Panc1 (cell line): ENCODE data around the gene AMIGO3. TPM values are rescaled to one million over a fixed set of nuclear protein-coding genes. Genes with fewer than 3 reads are reported as not detected.

ENCODE experiments used
- ATAC-seq: fragments of 200-7000 bp; cut with Tn5 transposase; 2 replicates; pipeline ENCODE4 v1.9.1; 2020; ENCODE audit warnings: mild to moderate bottlenecking, moderate library complexity
- BruUV-seq: library from RNA; stranded (reverse); fragments of 400-500 nt; replicated peaks from 2 replicates; lab custom pipeline; 2021; lab: Mats Ljungman, UMichigan
- CTCF ChIA-PET: fragments of 300-600 bp; sonication (Branson Sonifier 250); formaldehyde crosslinking; loops from one replicate; lab custom pipeline; 2022; ENCODE audit warnings: antibody characterized with exemption; lab: Charles Lee
- POLR2A ChIA-PET: fragments of 300-600 bp; sonication (Branson Sonifier 250); formaldehyde crosslinking; loops from one replicate; lab custom pipeline; 2022; ENCODE audit warnings: antibody characterized with exemption; lab: Charles Lee
- DNase-seq: peaks from one replicate; pipeline ENCODE4 v3.0.0-alpha.2; 2010; ENCODE audit warnings: low read depth, low spot score
- H3K27ac ChIP-seq: 2 replicates; pipeline ENCODE4 v1.5.1; 2011; ENCODE audit warnings: mild to moderate bottlenecking, low read length, inconsistent platforms
- H3K27me3 ChIP-seq: fragments of 200-500 bp; sonication (Bioruptor generic); 2 replicates; pipeline ENCODE4 v1.6.0; 2014; ENCODE audit warnings: low read length, inconsistent platforms; ENCODE audit not compliant: control insufficient read depth, insufficient read depth
- H3K36me3 ChIP-seq: fragments of 200-500 bp; sonication (Bioruptor generic); 2 replicates; pipeline ENCODE4 v1.5.1; 2014; ENCODE audit warnings: inconsistent platforms, mild to moderate bottlenecking, low read length, moderate library complexity; ENCODE audit not compliant: control insufficient read depth, insufficient read depth
- H3K4me1 ChIP-seq: 2 replicates; pipeline ENCODE4 v1.5.1; 2011; ENCODE audit warnings: inconsistent platforms, mild to moderate bottlenecking, low read length, moderate library complexity; ENCODE audit not compliant: control insufficient read depth, insufficient read depth
- H3K4me3 ChIP-seq, 2 experiments: 2 replicates each; pipeline ENCODE4 v1.5.1; 2011 to 2012; ENCODE audit warnings: low read depth in 2 of 2, low read length in 2 of 2, mild to moderate bottlenecking in 2 of 2, inconsistent platforms in 1 of 2, moderate library complexity in 1 of 2
- H3K9me3 ChIP-seq: fragments of 200-500 bp; sonication (Bioruptor generic); 2 replicates; pipeline ENCODE4 v1.5.1; 2014; ENCODE audit warnings: low read depth, mild to moderate bottlenecking, inconsistent platforms, low read length, moderate library complexity; ENCODE audit not compliant: control insufficient read depth, insufficient read depth
- POLR2AphosphoS5 ChIP-seq: IDR thresholded peaks from 2 replicates; pipeline ENCODE4 v1.6.1; 2012; ENCODE audit warnings: mild to moderate bottlenecking, low read depth, low read length, moderate library complexity
- SIN3A ChIP-seq: IDR thresholded peaks from 2 replicates; pipeline ENCODE4 v1.6.1; 2012; ENCODE audit warnings: low read depth, mild to moderate bottlenecking, low read length, moderate library complexity, borderline replicate concordance; ENCODE audit not compliant: insufficient read depth
- TCF7L2 ChIP-seq: IDR thresholded peaks from 2 replicates; pipeline ENCODE4 v1.6.1; 2011; ENCODE audit warnings: mild to moderate bottlenecking, low read depth, low read length, inconsistent platforms
- in situ Hi-C: cut with HindIII; loops from 2 replicates; pipeline ENCODE4 v1.10.0; 2016; ENCODE audit warnings: low sequenced_read_pairs, low pct_unique_long_range_greater_than_20kb
- intact Hi-C: fragments of 100-400 bp; cut with micrococcal nuclease; formaldehyde crosslinking; loops from one replicate; pipeline ENCODE4 v1.10.0; 2022; ENCODE audit not compliant: unreplicated experiment
- total RNA-seq: library from RNA; stranded (reverse); gene quantifications from one replicate; pipeline ENCODE4 v1.2.1, GENCODE V29; 2021; ENCODE audit not compliant: unreplicated experiment
- TF ChIP-seq, protein P1 (sequence below), 2 experiments: IDR thresholded peaks; 2 replicates each; pipeline ENCODE4 v1.6.1; 2011 to 2012; ENCODE audit warnings: low read depth in 2 of 2, control low read depth in 1 of 2, low read length in 1 of 2, mild to moderate bottlenecking in 1 of 2, moderate library complexity in 1 of 2; ENCODE audit not compliant: insufficient read depth in 1 of 2
- TF ChIP-seq, protein P2 (sequence below): fragments of 450-650 bp; IDR thresholded peaks from 2 replicates; pipeline ENCODE4 v1.5.1; 2017; ENCODE audit warnings: mild to moderate bottlenecking

AMIGO3 gene
- total RNA-seq, 1 experiment from 2014 or later, result 0.72 TPM

DNA sequence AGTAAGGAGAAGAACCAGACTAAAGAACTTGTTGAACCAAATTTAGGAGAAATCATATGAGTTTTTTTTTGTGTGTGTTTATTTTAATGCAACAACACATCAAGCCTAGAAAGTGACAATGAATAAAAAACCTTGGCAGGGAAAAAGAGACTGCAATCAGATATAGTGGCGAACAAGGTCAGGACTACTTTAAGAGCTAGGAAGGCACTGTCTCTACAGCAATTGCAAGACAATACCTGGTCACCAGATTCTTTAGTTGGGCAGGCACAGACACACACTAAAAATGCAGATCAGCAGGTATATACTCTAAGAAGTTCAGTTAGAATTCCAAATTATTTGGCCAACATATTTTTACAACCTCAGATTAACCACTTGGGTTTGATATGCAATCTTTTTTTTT, 35.1 kb upstream of the AMIGO3 start:
- in situ Hi-C loops (no loop called here), intact Hi-C loops (no loop called here)
- TF ChIP-seq TCF7L2 (no peak), POLR2AphosphoS5 (no peak), SIN3A (no peak)
- TF ChIP-seq, protein P1, sequence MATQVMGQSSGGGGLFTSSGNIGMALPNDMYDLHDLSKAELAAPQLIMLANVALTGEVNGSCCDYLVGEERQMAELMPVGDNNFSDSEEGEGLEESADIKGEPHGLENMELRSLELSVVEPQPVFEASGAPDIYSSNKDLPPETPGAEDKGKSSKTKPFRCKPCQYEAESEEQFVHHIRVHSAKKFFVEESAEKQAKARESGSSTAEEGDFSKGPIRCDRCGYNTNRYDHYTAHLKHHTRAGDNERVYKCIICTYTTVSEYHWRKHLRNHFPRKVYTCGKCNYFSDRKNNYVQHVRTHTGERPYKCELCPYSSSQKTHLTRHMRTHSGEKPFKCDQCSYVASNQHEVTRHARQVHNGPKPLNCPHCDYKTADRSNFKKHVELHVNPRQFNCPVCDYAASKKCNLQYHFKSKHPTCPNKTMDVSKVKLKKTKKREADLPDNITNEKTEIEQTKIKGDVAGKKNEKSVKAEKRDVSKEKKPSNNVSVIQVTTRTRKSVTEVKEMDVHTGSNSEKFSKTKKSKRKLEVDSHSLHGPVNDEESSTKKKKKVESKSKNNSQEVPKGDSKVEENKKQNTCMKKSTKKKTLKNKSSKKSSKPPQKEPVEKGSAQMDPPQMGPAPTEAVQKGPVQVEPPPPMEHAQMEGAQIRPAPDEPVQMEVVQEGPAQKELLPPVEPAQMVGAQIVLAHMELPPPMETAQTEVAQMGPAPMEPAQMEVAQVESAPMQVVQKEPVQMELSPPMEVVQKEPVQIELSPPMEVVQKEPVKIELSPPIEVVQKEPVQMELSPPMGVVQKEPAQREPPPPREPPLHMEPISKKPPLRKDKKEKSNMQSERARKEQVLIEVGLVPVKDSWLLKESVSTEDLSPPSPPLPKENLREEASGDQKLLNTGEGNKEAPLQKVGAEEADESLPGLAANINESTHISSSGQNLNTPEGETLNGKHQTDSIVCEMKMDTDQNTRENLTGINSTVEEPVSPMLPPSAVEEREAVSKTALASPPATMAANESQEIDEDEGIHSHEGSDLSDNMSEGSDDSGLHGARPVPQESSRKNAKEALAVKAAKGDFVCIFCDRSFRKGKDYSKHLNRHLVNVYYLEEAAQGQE (IDR thresholded peaks at IDR 0.05; ENCODE audit: insufficient read depth in 1 of 2, low read depth in 2 of 2, low read length in 1 of 2), result no peak
- TF ChIP-seq, protein P2, sequence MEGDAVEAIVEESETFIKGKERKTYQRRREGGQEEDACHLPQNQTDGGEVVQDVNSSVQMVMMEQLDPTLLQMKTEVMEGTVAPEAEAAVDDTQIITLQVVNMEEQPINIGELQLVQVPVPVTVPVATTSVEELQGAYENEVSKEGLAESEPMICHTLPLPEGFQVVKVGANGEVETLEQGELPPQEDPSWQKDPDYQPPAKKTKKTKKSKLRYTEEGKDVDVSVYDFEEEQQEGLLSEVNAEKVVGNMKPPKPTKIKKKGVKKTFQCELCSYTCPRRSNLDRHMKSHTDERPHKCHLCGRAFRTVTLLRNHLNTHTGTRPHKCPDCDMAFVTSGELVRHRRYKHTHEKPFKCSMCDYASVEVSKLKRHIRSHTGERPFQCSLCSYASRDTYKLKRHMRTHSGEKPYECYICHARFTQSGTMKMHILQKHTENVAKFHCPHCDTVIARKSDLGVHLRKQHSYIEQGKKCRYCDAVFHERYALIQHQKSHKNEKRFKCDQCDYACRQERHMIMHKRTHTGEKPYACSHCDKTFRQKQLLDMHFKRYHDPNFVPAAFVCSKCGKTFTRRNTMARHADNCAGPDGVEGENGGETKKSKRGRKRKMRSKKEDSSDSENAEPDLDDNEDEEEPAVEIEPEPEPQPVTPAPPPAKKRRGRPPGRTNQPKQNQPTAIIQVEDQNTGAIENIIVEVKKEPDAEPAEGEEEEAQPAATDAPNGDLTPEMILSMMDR, result no peak
- CTCF ChIA-PET, result no interaction called here
- Histone ChIP-seq H3K9me3 (no peaks in the 10 kb centered on the region), H3K36me3 (no peaks in the 10 kb centered on the region), H3K27me3 (no peaks in the 10 kb centered on the region), H3K4me1 (no peaks in the 10 kb centered on the region), H3K27ac (no peak overlapping the region), H3K4me3 (no peak overlapping the region)
- no peak for ATAC-seq
- no peak for DNase-seq
- BruUV-seq, result no TSS peak
- POLR2A ChIA-PET, result no interaction called here

DNA sequence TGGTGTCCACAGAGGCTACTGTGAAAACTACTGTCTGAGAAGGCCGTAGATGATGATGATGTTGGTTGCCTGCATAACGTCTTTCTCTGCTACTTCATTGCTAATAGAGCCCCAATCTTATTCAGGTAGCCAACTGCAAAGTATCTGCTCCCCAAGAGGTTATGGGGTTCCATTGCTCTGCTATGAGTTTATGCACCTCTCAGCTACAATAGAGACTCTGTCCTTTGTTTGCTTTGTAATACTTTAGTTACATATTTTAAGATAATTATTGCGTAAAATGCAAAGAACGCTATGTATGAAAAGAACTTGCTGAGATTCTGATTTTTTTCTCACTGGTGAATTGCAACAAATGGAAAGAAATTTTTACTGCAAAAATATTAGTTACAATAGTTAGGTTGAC, 32.0 kb upstream of the AMIGO3 start:
- Histone ChIP-seq H3K4me1 (no peaks in the 10 kb centered on the region), H3K27ac (no peak overlapping the region), H3K36me3 (no peaks in the 10 kb centered on the region; the same call in 1 of the 2 replicates), H3K4me3 (no peak overlapping the region), H3K27me3 (no peaks in the 10 kb centered on the region), H3K9me3 (no peaks in the 10 kb centered on the region)
- POLR2A ChIA-PET, result no interaction called here
- DNase-seq, result no peak
- in situ Hi-C loops, result no loop called here
- intact Hi-C loops, result no loop called here
- no peak for ATAC-seq
- TF ChIP-seq, protein P1 (IDR thresholded peaks at IDR 0.05; ENCODE audit: insufficient read depth in 1 of 2, low read depth in 2 of 2, low read length in 1 of 2), result no peak
- TF ChIP-seq, protein P2, result no peak
- TF ChIP-seq POLR2AphosphoS5, result no peak
- TF ChIP-seq TCF7L2, result no peak
- CTCF ChIA-PET, result no interaction called here
- no TSS peak for BruUV-seq
